SK-N-SH (cell line): ENCODE data around the gene PCDH1. TPM values are rescaled to one million over a fixed set of nuclear protein-coding genes. Genes with fewer than 3 reads are reported as not detected.

Experiments used
- CTCF ChIA-PET: fragments of 300-600, 350-600 bp; formaldehyde crosslinking; extraction: SDS; loops from one replicate; lab custom pipeline; 2021; lab: Yijun Ruan, JAX
- POLR2A ChIA-PET: fragments of 350-600 bp; sonication (Branson Sonifier 250); formaldehyde crosslinking; extraction: SDS; loops from one replicate; lab custom pipeline; 2020; ENCODE audit warnings: antibody characterized with exemption, inconsistent platforms; lab: Yijun Ruan, JAX
- DNase-seq: peaks from one replicate; pipeline ENCODE4 v3.0.0; 2012
- H2AFZ ChIP-seq: fragments of 200-600 bp; sonication (generic); 2 replicates; pipeline ENCODE4 v1.8.1; 2016; ENCODE audit warnings: antibody characterized with exemption, mild to moderate bottlenecking, low read depth
- H3F3A ChIP-seq: fragments of 200-600 bp; sonication (generic); replicated peaks from 2 replicates; pipeline ENCODE3; 2016; ENCODE audit warnings: antibody characterized with exemption, mild to moderate bottlenecking; ENCODE audit not compliant: insufficient read depth
- H3K27ac ChIP-seq, 2 experiments: fragments of 200-500 bp in 1 of 2; fragments of 200-600 bp in 1 of 2; sonication (Bioruptor generic) in 1 of 2; sonication (generic), shearing (Covaris generic) in 1 of 2; 2 replicates each; pipeline versions ENCODE4 v1.5.1 to v1.6.1; 2014 to 2016; ENCODE audit warnings: low read depth in 2 of 2, inconsistent platforms in 1 of 2, low read length in 1 of 2, mild to moderate bottlenecking in 1 of 2, mixed read lengths in 1 of 2
- H3K27me3 ChIP-seq: fragments of 200-600 bp; sonication (generic), shearing (Covaris generic); 2 replicates; pipeline ENCODE4 v1.6.1; 2016; ENCODE audit warnings: mixed run types; ENCODE audit not compliant: insufficient read depth
- H3K36me3 ChIP-seq, 2 experiments: fragments of 200-500 bp in 1 of 2; fragments of 200-600 bp in 1 of 2; sonication (Bioruptor generic) in 1 of 2; sonication (generic) in 1 of 2; replicated peaks in 1 of 2; 2 replicates each; pipeline versions ENCODE3 to v1.5.1; 2014 to 2016; ENCODE audit warnings: low read length in 1 of 2, mild to moderate bottlenecking in 1 of 2; ENCODE audit not compliant: insufficient read depth in 2 of 2, control insufficient read depth in 1 of 2
- H3K4me1 ChIP-seq, 2 experiments: fragments of 200-500 bp in 1 of 2; fragments of 200-600 bp in 1 of 2; sonication (Bioruptor generic) in 1 of 2; sonication (generic), shearing (Covaris generic) in 1 of 2; 2 replicates each; pipeline versions ENCODE4 v1.5.1 to v1.6.1; 2014 to 2016; ENCODE audit warnings: low read depth in 1 of 2, low read length in 1 of 2, mixed run types in 1 of 2; ENCODE audit not compliant: insufficient read depth in 2 of 2, control insufficient read depth in 1 of 2
- H3K4me2 ChIP-seq: fragments of 200-600 bp; sonication (generic), shearing (Covaris generic); 2 replicates; pipeline ENCODE4 v1.6.1; 2017; ENCODE audit warnings: mixed run types
- H3K4me3 ChIP-seq, 2 experiments: fragments of 200-500 bp in 1 of 2; fragments of 200-600 bp in 1 of 2; sonication (Bioruptor generic) in 1 of 2; sonication (generic), shearing (Covaris generic) in 1 of 2; 2 replicates each; pipeline versions ENCODE4 v1.5.1 to v1.8.1; 2014 to 2016; ENCODE audit warnings: low read depth in 2 of 2, inconsistent platforms in 1 of 2, low read length in 1 of 2, mild to moderate bottlenecking in 1 of 2, mixed read lengths in 1 of 2, moderate library complexity in 1 of 2
- H3K79me2 ChIP-seq: fragments of 200-600 bp; sonication (generic); 2 replicates; pipeline ENCODE4 v1.8.1; 2017; ENCODE audit warnings: mild to moderate bottlenecking; ENCODE audit not compliant: insufficient read depth
- H3K9ac ChIP-seq: fragments of 200-600 bp; sonication (generic); 2 replicates; pipeline ENCODE4 v1.6.1; 2017; ENCODE audit warnings: mixed run types
- H3K9me2 ChIP-seq: fragments of 200-600 bp; sonication (generic); 2 replicates; pipeline ENCODE4 v1.6.1; 2017; ENCODE audit warnings: mixed run types
- H3K9me3 ChIP-seq: fragments of 200-600 bp; sonication (generic); 2 replicates; pipeline ENCODE4 v1.6.1; 2017; ENCODE audit warnings: mixed run types, mild to moderate bottlenecking, moderate library complexity
- H4K20me1 ChIP-seq: fragments of 200-600 bp; sonication (generic); 2 replicates; pipeline ENCODE4 v1.6.1; 2017; ENCODE audit warnings: mild to moderate bottlenecking, mixed run types; ENCODE audit not compliant: insufficient read depth
- ELF1 ChIP-seq: IDR thresholded peaks from 2 replicates; pipeline ENCODE4 v1.4.0; 2012
- EZH2phosphoT487 ChIP-seq: fragments of 200-600 bp; sonication (generic); IDR thresholded peaks from 2 replicates; pipeline ENCODE4 v1.6.1; 2017; ENCODE audit warnings: low read depth, mixed run types, mild to moderate bottlenecking, antibody characterized with exemption, moderate library complexity, borderline replicate concordance
- FOXJ3 ChIP-seq: sonication (generic); formaldehyde crosslinking; IDR thresholded peaks from 2 replicates; pipeline ENCODE4 v1.5.1; 2020; ENCODE audit warnings: mild to moderate bottlenecking, missing genetic modification reagents
- GABPA ChIP-seq: IDR thresholded peaks from 2 replicates; pipeline ENCODE4 v1.4.0; 2012; ENCODE audit warnings: low read depth, mild to moderate bottlenecking
- GATA2 ChIP-seq: sonication (generic); formaldehyde crosslinking; IDR thresholded peaks from 2 replicates; pipeline ENCODE4 v1.5.0; 2020; ENCODE audit warnings: mild to moderate bottlenecking, missing genetic modification reagents
- JUND ChIP-seq: IDR thresholded peaks from 2 replicates; pipeline ENCODE4 v1.4.0; 2012
- MEF2A ChIP-seq: IDR thresholded peaks from 2 replicates; pipeline ENCODE4 v1.4.0; 2012; ENCODE audit warnings: low read depth, borderline replicate concordance
- MXI1 ChIP-seq: IDR thresholded peaks from 2 replicates; pipeline ENCODE4 v1.6.1; 2012; ENCODE audit warnings: mild to moderate bottlenecking, low read depth, low read length, improper control_type of control experiment
- RFX5 ChIP-seq: IDR thresholded peaks from 2 replicates; pipeline ENCODE4 v1.6.1; 2012; ENCODE audit warnings: mild to moderate bottlenecking, improper control_type of control experiment, low read length
- SIN3A ChIP-seq: IDR thresholded peaks from 2 replicates; pipeline ENCODE4 v1.6.1; 2012; ENCODE audit warnings: low read depth, mild to moderate bottlenecking, low read length, moderate library complexity, borderline replicate concordance
- TAF1 ChIP-seq: IDR thresholded peaks from 2 replicates; pipeline ENCODE4 v1.6.1; 2012; ENCODE audit warnings: low read depth, mild to moderate bottlenecking, low read length, moderate library complexity, borderline replicate concordance
- WGBS: methylation state at CpG from one replicate; pipeline ENCODE4 v1.1.6; 2017; ENCODE audit warnings: low lambda C conversion rate; 5-methylcytosine and 5-hydroxymethylcytosine counted together
- polyA plus RNA-seq, 3 experiments: library from polyadenylated mRNA; depleted of rRNA; stranded (reverse); fragments of >200 nt; gene quantifications; 2 replicates each; pipeline ENCODE4 v1.2.3, GENCODE V29; 2012
- TF ChIP-seq, protein P1 (sequence below): fragments of 150-350 bp; IDR thresholded peaks from 2 replicates; pipeline ENCODE4 v1.6.1; 2017; ENCODE audit warnings: antibody characterized with exemption, low read length, low read depth, borderline replicate concordance
- TF ChIP-seq, protein P2 (sequence below): IDR thresholded peaks from 2 replicates; pipeline ENCODE4 v1.4.0; 2012; ENCODE audit warnings: low read depth, borderline replicate concordance
- TF ChIP-seq, protein P3 (sequence below): IDR thresholded peaks from 2 replicates; pipeline ENCODE4 v1.4.0; 2012; ENCODE audit warnings: low read depth

PCDH1 gene
- polyA plus RNA-seq, 1 of the 3 experiments (the other 2 are of a cell fraction) = 0.08 TPM

DNA sequence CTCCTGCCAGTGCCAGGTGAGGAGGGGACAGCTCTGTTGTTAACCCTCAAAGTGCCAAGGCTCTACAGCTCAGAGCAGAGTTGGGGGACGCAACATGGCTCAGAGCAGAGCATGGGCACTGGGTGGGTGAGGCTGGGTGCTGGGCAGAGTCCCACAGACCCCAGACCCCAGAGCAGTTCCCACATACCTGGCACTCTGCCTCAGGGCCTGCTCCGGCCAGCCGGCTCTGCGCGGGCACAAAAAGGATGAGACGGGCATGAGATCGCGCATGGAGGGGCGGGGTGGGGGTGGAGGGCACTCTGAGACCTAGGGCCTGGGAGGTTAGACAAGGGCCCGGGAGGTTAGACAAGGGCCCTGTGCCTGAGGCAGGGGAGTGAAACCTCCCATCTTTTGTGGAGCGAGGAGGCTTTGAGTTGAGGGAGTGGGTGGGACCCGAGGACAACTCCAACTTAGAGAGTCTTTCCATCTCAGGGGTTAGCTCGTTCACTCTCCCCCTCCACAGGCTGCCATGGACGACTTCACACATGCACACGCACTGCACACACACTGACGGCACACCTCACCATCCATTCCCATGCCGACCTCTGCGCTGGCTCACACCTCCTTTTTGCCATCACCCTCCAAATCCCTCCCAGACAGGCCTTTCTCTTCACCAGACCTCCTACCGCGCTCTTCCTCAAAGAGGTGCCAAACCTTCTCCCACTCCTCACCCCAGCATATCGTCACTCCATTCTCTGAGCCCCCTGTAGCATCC lies 22.0 kb downstream of the PCDH1 start (continued):
- TF ChIP-seq MEF2A (no peak), ELF1 (no peak), GATA2 (CRISPR knock-in tag) (no peak), GABPA (no peak), JUND (no peak), TAF1 (no peak), FOXJ3 (CRISPR knock-in tag) (no peak), SIN3A (no peak)
- TF ChIP-seq, protein P1, sequence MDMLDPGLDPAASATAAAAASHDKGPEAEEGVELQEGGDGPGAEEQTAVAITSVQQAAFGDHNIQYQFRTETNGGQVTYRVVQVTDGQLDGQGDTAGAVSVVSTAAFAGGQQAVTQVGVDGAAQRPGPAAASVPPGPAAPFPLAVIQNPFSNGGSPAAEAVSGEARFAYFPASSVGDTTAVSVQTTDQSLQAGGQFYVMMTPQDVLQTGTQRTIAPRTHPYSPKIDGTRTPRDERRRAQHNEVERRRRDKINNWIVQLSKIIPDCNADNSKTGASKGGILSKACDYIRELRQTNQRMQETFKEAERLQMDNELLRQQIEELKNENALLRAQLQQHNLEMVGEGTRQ = no peak
- TF ChIP-seq, protein P2, sequence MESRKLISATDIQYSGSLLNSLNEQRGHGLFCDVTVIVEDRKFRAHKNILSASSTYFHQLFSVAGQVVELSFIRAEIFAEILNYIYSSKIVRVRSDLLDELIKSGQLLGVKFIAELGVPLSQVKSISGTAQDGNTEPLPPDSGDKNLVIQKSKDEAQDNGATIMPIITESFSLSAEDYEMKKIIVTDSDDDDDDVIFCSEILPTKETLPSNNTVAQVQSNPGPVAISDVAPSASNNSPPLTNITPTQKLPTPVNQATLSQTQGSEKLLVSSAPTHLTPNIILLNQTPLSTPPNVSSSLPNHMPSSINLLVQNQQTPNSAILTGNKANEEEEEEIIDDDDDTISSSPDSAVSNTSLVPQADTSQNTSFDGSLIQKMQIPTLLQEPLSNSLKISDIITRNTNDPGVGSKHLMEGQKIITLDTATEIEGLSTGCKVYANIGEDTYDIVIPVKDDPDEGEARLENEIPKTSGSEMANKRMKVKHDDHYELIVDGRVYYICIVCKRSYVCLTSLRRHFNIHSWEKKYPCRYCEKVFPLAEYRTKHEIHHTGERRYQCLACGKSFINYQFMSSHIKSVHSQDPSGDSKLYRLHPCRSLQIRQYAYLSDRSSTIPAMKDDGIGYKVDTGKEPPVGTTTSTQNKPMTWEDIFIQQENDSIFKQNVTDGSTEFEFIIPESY = no peak
- TF ChIP-seq, protein P3, sequence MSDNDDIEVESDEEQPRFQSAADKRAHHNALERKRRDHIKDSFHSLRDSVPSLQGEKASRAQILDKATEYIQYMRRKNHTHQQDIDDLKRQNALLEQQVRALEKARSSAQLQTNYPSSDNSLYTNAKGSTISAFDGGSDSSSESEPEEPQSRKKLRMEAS = no peak

DNA sequence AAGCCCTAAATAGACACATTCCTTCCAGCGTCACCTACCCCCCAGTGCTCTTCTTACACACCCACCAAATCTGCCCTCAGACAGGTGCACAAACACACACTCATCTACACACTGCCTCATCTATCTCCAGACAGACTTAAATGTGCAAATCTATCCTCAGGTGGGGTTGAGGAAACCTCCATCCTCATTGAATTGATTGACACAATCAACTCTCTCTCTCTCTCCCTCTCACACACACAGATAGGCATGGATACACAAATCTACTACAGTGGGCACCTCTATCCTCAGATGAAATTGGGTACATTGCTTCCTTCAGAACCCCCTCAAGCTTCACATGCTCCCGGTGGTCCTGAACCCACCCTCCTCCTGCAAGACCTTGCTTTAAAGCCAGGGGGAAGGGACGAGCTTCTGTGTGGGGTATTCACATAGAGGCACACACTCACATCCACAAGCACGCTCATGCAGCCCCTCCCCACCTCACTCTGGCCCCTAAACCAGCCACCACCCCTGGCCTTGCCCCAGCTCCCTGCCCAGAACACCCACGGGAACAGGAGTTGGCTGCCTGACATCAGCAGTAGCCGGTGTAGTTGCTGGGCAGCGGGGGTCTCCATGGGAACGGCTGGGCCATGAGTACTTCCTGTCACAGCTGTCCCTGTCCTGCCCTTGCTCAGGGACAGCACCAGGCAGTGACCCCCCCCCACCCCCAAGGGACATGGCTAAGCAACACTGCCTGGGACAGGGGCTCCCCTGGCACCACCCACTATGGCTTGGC lies 22.8 kb downstream of the PCDH1 start:
- Histone ChIP-seq H3K4me2 (no peak overlapping the region), H3K36me3 (no peaks in the 10 kb centered on the region), H3K9ac (no peak overlapping the region), H3K27me3 (peaks cover 8% of the 10 kb centered on the region; the same call in 1 of the 2 replicates), H3K4me1 (peaks cover 0 to 17% of the 10 kb centered on the region in 2 experiments; a peak in 1 of 4 replicates), H3K27ac (peak overlapping the region in 1 of 2 experiments; percentile 23; a peak in 1 of 4 replicates), H3K9me2 (no peaks in the 10 kb centered on the region), H2AFZ (no peak overlapping the region), H3K9me3 (no peaks in the 10 kb centered on the region), H3F3A (no peaks in the 10 kb centered on the region), H3K4me3 (no peak overlapping the region), H4K20me1 (no peaks in the 10 kb centered on the region), H3K79me2 (no peaks in the 10 kb centered on the region)
- WGBS = 25% methylated on average over 6 of the region's 8 CpGs
- TF ChIP-seq MXI1 = peak; percentile 79
- TF ChIP-seq EZH2phosphoT487 = no peak
- TF ChIP-seq RFX5 = peak; percentile 85
- POLR2A ChIA-PET = interaction anchor here (0.7 kb wide), 1 partner anchor 31 kb away, joined by 3 read pairs; no protein-coding TSS in a partner anchor
- CTCF ChIA-PET = interaction anchor here (1.1 to 4.0 kb wide), 9 partner anchors 10 to 113 kb away, joined by 3 to 19 read pairs (median 5); partner anchors contain the start of genes PCDH1 and RNF14
- peak; percentile 95 for DNase-seq
